Measurements from ENCODE around the gene MYBPH.

MYBPH gene

DNA sequence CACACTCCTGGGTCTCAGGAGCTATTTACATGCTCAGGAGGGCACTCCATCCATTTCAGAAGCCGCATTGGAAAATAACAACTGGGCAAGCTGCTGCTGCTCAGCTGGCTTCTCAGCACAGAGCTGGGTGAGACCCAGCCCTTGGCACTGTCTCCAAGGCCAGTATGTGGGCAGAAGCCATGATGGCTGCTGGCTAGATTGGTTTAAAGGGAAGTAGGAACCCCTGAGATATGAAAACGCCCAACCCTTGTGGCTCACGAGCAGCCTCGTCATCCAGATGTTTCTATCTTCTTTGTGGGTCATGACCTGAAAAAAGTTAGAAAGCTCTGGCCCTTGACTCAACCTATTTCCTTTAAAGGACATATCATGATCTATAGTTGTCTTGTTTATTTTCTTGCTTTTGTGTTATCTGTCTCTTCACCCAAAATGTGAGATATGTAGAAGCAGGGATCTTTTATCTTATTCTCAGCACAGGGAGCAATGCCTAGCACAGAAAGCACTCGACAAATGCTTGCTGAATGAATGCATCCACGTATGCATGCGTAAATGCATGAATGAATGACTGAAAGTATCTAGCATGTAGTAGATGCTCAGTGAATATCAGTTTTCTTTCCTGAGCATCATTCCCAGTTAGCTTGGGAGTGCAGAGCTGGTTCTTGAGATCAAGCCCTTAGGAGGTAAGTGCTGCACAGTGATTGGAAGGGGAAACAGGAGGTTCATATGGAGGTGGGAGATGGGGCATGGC is 11.6 kb downstream of the MYBPH start:
- no peak overlapping the region for H3K4me3 ChIP-seq (replicated peaks; ENCODE audit: low read depth, low read length)
- TF ChIP-seq, protein P1, sequence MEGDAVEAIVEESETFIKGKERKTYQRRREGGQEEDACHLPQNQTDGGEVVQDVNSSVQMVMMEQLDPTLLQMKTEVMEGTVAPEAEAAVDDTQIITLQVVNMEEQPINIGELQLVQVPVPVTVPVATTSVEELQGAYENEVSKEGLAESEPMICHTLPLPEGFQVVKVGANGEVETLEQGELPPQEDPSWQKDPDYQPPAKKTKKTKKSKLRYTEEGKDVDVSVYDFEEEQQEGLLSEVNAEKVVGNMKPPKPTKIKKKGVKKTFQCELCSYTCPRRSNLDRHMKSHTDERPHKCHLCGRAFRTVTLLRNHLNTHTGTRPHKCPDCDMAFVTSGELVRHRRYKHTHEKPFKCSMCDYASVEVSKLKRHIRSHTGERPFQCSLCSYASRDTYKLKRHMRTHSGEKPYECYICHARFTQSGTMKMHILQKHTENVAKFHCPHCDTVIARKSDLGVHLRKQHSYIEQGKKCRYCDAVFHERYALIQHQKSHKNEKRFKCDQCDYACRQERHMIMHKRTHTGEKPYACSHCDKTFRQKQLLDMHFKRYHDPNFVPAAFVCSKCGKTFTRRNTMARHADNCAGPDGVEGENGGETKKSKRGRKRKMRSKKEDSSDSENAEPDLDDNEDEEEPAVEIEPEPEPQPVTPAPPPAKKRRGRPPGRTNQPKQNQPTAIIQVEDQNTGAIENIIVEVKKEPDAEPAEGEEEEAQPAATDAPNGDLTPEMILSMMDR (IDR thresholded peaks at IDR 0.05; ENCODE audit: low read length, missing control alignments) = no peak
- DNase-seq (ENCODE audit: low read depth) = no peak

- DNase-seq (ENCODE audit: low read depth) = no peak
- no peak overlapping the region for H3K4me3 ChIP-seq (replicated peaks; ENCODE audit: low read depth, low read length)
- TF ChIP-seq, protein P1 (IDR thresholded peaks at IDR 0.05; ENCODE audit: low read length, missing control alignments) = no peak
Measured at GRCh38 chr1:203162403-203162802, 13.2 kb downstream of the MYBPH start.

- no peak for DNase-seq (ENCODE audit: low read depth)
- no peak overlapping the region for H3K4me3 ChIP-seq (replicated peaks; ENCODE audit: low read depth, low read length)
- TF ChIP-seq, protein P1 (IDR thresholded peaks at IDR 0.05; ENCODE audit: low read length, missing control alignments) = no peak
Measured at GRCh38 chr1:203161703-203162102, 13.9 kb downstream of the MYBPH start.

DNA sequence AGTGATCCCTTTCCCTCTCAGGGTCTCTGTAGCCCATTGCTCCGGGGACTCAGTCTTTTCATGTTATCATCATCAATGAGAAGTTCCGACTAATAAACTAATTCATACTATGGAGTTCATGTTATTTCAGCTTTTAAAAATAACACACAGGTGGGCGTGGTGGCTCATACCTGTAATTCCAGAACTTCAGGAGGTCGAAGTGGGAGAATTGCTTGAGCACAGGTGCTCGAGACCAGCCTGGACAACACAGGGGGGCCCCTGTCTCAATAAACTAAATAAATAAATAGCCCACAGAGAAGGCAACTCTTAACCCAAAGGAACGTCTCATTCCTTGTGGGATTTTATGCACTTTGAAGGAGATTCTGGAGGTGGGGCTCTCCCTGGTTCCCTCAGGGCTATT is 14.5 kb downstream of the MYBPH start:
- TF ChIP-seq, protein P1 (IDR thresholded peaks at IDR 0.05; ENCODE audit: low read length, missing control alignments) = no peak
- DNase-seq (ENCODE audit: low read depth) = no peak
- no peak overlapping the region for H3K4me3 ChIP-seq (replicated peaks; ENCODE audit: low read depth, low read length)

- H3K4me3 ChIP-seq (replicated peaks; ENCODE audit: low read depth, low read length) = no peak overlapping the region
- no peak for DNase-seq (ENCODE audit: low read depth)
- TF ChIP-seq, protein P1 (IDR thresholded peaks at IDR 0.05; ENCODE audit: low read length, missing control alignments) = no peak
Measured at GRCh38 chr1:203159844-203160243, 15.8 kb downstream of the MYBPH start.

DNA sequence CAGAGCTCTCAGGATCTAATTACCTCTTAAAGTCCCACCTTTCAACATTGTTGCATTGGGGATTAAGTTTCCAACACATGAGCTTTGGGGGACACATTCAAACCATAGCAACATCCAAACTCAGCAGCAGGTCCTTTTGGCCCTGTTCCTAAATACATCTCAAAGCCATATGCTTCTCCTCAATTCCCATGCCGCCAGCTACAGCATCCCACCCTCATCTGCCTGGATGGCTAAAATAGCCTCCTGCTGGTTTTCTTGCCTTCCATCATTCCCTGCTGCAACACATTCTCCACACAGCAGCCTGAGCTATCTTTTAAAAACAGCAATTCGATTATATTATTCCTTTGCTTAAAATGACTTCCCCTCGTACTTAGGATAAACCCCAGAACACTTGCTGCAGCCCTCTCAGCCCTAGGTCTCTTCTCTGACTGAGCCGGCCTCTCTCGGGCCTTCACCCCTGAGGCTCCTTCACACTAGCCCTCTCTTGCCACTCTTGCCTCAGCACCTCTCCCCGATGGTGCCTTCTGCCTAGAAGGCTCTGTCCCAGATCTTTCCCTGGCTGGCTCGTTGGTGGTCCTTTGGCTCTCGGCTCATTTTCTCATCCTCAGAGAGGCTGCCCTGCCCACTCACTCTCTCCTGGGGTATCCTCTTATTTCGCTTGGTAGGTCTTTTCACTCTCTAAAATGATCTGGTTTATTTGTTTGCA is 16.5 kb downstream of the MYBPH start:
- no peak for DNase-seq (ENCODE audit: low read depth)
- TF ChIP-seq, protein P1 (IDR thresholded peaks at IDR 0.05; ENCODE audit: low read length, missing control alignments) = no peak
- H3K4me3 ChIP-seq (replicated peaks; ENCODE audit: low read depth, low read length) = no peak overlapping the region
